Kidney glomerular epithelial cell (primary cell): ENCODE measurements around the gene WDR77.
A peak's percentile ranks its signal among the peaks of the same experiment; 100 is the strongest.

Experiments used
- DNase-seq: peaks from one replicate; lab custom pipeline; 2025; lab: John Stamatoyannopoulos, UW

WDR77 gene

GRCh38 chr1:111439461-111440351 lies 9.3 kb downstream of the WDR77 start:
- no peak for DNase-seq

- peak; percentile 5 for DNase-seq
Measured at GRCh38 chr1:111436726-111437125, 12.3 kb downstream of the WDR77 start.

- peak; percentile 1 for DNase-seq
Measured at GRCh38 chr1:111424281-111424680, 24.8 kb downstream of the WDR77 start.

- DNase-seq = peak; percentile 52
Measured at GRCh38 chr1:111422546-111423391, 26.3 kb downstream of the WDR77 start.

GRCh38 chr1:111420377-111420776 lies 28.7 kb downstream of the WDR77 start:
- no peak for DNase-seq

- DNase-seq = no peak
Measured at GRCh38 chr1:111419037-111419436, 30.0 kb downstream of the WDR77 start.

- no peak for DNase-seq
Measured at GRCh38 chr1:111417755-111418154, 31.3 kb downstream of the WDR77 start.

GRCh38 chr1:111415461-111415860 lies 33.6 kb downstream of the WDR77 start:
- DNase-seq = no peak

- no peak for DNase-seq
Measured at GRCh38 chr1:111414756-111415155, 34.3 kb downstream of the WDR77 start.

- no peak for DNase-seq
Measured at GRCh38 chr1:111412839-111413238, 36.2 kb downstream of the WDR77 start.

GRCh38 chr1:111407301-111407700 lies 41.8 kb downstream of the WDR77 start:
- DNase-seq = no peak

GRCh38 chr1:111406321-111406768 lies 42.7 kb downstream of the WDR77 start:
- no peak for DNase-seq

- DNase-seq = no peak
Measured at GRCh38 chr1:111404588-111404987, 44.5 kb downstream of the WDR77 start.

- DNase-seq = no peak
Measured at GRCh38 chr1:111402083-111402482, 47.0 kb downstream of the WDR77 start.

GRCh38 chr1:111399792-111400610 lies 49.1 kb downstream of the WDR77 start:
- DNase-seq = peak; percentile 10

GRCh38 chr1:111392460-111392945 lies 56.6 kb downstream of the WDR77 start:
- DNase-seq = no peak

GRCh38 chr1:111392042-111392441 lies 57.0 kb downstream of the WDR77 start:
- no peak for DNase-seq
